NCI-H1436 treated with DMSO at 0.1 percent for 48 hours (cell line): ENCODE measurements around the gene CGREF1.

Experiments used
- DNase-seq: peaks from one replicate; lab custom pipeline; 2025; lab: John Stamatoyannopoulos, UW

The CGREF1 gene, protein sequence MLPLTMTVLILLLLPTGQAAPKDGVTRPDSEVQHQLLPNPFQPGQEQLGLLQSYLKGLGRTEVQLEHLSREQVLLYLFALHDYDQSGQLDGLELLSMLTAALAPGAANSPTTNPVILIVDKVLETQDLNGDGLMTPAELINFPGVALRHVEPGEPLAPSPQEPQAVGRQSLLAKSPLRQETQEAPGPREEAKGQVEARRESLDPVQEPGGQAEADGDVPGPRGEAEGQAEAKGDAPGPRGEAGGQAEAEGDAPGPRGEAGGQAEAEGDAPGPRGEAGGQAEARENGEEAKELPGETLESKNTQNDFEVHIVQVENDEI

DNA sequence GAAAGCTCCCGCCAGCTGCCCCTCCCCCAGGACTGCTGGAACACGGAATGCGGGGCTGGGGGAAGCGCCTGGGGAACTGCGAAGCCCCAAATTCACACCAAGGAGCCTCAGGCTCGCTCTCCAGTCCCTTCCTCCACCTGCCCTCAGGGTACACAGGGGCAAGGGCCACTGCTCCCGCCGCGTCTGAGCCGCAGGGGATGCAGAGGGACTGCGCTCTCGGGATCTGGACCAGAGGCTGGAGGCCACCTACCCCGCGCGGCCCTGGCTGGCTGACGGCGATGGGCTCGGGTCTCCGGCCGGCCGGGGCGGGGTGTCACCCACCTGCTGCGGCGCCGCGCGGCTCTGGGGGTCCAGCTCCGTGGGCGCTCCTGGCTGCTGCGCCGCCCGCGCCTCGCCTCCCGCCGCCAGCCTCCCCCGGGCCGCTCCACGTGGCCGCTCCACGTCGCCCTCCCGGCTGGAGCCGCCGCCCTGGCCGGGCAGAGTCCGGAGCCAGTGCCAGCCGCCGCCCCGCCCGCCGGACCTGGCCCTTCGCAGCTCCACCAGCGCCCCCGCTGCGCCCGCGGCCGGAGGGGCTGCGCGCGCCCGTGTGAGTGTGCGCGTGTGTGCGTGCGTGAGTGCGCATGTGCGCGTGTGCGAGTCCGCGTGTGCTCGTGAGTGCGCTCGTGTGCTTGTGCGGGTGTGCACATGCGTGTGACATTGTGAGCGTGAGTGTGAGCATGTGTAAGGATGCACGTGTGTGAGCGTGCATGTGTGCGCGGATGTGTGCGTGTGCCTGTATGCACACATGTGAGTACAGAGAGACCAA is at the start of gene CGREF1:
TSS of gene CGREF1 (minus strand) at position 604 of the 805 bp plus-strand sequence. CDS start 14,762 bp downstream, outside the sequence.
- no peak for DNase-seq

DNA sequence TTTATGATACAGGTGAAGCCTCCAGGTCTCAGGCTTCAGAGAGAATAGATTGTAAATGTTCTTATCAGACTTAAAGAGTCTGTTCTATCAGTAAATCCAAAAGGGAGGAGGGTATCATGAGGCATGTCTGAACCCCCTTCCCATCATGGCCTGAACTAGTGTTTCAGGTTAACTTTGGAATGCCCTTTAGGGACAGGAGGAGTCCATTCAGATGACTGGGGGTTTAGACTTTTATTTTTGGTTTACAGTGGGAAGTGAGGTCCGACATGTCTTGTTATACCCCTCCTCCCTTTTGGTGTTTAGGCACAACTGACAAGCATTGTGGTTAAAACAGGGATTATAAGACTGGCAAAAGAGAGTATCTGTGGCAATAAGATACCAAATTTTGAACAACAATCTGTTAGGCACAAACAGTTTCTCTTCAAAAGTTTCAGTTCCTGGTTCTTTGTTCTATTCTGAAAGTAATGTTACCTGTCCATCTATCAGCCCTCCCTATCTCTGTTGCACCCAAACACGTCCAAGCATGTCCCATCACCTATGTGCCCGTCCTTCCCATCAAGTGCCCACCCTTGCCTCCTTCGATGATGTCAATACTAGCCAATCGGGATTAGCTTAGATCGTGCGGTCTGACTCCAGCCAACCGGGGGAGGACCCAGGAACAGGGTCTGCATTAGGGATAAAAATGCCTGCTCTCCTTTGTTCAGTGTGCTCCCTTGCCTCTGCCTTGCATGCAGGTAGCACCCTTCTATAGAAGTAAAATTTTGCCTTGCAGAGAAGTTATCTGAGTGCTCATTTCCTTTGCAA is 46.2 kb upstream of the CGREF1 start:
- DNase-seq, result no peak

DNA sequence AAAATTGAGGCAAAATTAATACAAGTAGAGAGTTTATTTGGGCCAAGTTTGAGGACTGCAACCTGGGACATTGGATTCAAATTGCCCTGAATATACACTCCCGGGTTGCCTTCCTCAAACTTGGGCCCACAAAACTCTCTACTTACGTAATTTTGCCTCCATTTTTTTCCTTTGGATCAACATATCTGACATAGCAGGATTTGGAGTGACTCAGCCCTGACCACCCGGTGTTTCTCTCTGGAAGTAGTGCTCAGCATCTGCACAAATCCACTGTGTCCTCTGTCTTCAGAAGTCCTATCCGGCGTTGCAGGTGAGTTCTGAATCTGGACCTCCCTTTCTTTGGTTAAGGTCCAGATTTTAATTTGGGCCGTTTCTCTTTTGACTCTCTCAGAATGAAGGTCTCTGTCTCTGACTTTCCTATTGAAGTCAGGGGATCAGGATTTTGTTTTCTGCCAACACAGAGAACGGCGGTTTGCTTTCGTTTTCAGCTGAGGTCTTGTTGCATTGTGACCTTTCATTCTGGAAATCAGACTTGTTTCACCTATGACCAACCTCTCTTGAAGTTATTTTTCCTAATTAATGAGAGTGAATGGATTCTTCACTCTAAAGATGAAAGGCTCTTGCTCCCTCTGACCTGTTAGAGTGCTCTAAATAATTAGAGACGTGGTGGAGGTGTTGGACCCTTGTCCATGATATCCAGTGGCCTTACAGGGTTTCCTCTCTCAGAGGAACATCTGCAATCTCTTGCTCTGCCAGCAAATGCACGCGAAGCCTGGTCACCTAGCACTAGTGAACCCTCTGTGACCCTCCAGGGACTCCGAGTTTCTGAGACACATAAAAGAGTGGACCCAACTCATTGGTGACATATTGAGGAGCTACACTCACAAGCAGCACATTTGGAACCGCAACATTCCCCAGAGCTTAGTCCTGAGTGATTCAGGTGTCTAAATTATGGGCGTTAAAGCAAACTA is 43.5 kb upstream of the CGREF1 start:
- DNase-seq, result no peak

DNA sequence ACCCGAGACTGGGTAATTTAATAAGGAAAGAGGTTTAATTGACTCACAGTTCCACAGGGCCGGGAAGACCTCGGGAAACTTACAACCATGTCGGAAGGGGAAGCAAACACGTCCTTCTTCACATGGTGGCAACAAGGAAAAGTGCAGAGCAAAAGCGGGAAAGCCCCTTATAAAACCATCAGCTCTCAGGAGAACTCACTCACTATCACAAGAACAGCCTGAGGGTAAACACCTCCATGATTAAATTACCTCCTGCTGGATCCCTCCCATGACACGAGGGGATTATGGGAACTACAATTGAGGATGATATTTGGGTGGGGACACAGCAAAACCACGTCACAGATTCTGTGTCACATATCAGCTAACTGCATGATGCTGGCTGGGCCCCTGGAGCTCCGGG is 41.3 kb upstream of the CGREF1 start:
- no peak for DNase-seq

DNA sequence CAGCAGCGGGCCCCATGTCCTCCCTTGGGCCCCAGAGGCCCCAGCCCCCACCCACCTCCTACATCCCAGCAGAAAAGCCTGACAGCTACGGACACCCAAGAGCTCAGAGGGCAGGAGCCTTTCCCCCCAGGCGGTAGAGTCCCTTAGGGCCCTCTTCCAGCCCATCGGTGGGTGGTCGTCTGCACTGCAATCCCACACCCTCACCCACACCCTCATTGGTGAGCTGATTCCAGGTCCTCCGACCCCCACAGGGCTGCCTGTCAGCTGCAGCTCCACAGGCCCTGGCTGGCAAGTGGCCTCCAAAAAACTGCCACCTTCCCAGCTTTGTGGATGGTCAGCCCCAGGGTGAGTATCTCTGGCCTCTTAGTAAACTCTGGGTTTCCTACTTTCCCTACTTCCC is 40.3 kb upstream of the CGREF1 start:
- DNase-seq, result no peak

DNA sequence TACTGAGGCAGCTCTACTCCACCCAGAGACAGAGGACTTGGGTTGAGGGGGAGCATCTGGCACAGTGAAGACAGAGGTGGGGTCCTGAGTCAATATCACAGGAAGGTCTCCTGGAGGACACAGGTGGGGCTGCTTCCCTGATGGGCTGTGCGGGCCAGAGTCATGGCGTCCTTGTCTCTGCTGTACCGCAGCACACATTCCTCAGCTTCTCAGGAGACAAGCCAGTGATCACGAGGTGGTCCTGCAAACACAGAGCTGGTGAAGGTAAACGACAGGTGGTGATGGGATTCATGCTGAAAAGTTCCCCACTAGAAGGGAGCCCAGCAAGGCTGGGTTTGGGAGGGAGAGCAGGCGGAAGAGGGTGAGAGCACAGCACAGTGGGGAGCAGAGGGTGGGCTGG is 39.5 kb upstream of the CGREF1 start:
- no peak for DNase-seq

DNA sequence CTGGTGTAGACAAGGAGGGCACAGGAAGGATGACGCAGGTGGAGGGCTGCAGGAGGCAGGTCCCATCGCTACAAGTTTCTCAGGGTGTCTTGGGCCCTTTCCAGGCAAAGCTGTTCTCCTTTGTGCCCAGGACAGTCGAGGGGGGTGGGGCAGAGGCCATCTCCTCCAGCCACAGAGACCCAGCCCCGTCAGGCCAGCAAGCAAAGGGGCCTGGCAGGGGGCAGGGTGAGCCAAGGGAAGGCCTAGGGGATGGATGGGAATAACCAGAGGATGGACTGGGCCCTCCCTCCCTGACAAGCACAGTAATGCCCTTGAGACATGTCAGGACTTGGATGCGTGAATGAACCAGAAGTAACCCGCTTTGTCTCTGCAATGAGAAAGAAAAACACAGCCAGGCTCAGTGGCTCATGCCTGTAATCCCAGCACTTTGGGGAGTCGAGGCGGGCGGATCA is 36.2 kb upstream of the CGREF1 start:
- DNase-seq, result no peak

DNA sequence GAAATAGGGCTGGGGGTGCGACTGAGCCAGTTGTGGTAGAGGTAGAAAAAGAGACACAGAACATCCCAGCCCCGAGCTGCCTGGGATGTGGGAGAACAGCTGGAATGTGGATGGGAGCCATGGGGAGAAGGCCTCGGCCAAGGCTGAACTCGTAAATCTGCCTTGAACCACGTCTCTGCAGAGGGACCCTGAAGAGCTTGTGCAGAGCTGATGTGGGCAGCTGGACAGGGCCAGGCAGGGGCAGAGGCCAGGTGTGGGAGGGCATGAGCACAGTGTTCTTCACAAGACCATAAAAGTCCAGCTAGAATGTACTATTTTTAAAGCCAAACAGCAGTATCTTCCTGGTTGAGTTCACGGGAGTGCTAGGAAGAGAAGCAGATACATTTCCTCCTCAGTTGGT is 35.6 kb upstream of the CGREF1 start:
- DNase-seq, result no peak

DNA sequence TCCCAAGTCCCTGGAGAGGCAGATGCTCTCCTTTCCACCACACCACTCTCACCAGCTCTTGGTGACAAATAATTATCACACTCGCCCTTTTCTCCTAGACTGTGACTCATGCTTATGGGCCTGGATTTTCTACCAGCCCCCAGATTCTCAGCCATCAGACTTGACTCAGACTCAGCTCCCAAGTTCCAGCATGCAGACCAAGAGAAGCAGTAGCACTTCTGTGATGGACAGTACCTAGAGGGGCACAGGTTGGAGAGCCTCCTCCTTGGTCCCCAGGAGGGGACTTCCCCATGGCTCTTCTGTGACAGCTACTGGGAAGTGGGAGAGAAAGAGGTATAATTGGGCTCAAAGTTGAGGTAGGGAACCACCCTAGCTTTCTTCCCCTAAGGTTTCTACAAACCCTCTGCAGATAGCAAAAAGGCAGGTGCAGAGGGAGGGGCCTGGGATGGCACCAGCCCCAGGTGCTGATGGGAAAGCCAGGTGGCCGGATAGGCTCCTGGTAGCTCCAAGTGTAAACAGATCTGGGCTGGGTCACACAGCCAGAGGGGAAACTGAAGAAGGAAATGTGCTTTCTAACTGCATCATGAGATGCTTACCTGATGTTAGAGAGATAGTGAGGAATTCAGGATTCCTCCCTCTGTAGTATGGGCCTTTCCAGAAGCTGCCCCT is 34.0 kb upstream of the CGREF1 start:
- no peak for DNase-seq

DNA sequence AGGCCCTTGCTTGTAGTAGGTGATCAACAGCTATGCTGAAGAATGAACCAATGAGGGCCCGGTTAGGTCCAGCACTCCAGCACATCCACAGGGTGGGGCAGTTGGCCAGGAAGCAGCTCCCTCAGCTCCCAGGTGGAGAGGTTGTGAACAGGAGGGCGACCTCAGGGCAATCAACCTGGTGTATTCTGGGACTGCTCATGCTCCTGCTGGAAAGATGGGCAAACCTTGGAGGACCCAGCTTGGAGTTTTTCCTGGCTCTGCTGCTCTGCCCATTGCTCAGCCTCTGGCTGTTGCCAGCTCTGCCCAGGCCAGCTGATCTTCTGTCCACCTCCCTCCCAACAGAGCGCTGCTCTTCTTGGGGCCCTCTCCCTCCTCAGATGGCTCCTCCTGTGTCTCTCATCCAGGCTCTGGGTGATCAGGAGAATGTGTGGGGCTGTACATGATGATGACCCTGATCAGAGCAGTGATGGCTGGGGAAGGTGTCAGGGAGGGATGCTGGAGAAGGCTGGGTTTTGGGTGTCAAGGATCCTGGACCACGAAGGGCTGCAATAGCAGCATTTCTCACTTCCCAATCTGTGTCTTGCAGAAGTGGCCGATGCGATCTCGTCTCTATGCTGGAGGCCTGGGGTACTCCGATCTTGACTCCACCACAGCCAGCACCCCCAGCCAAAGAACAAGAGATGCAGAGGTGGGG is 33.3 kb upstream of the CGREF1 start:
- DNase-seq, result no peak

DNA sequence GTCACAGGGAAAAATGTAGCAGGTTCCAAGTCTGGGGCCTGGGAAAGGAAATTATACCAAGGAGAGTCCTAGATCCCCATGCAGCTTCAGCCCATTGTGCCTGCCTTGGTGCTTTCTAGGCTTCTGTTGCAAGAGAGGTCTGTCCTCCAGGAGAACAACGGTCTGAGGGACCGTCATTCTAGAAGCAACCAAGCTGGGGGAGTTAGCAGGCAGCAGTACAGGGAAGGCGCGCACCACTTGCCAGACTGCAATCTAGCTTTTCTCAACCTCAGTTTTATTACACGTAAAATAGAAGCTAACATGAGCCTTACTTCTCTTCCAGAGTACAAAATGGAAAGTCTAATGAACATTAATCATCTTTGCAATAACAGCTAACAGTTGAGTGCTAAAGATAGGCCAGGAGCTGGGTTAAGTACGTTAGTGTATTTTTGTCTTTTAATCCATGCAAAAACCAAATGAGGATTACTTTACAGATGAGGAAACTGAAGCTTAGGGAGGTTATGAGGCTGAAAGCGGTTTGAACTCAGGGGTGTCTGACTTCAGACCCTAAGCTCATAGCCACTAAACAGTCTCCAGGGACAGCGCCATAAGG is 31.8 kb upstream of the CGREF1 start:
- DNase-seq, result no peak

DNA sequence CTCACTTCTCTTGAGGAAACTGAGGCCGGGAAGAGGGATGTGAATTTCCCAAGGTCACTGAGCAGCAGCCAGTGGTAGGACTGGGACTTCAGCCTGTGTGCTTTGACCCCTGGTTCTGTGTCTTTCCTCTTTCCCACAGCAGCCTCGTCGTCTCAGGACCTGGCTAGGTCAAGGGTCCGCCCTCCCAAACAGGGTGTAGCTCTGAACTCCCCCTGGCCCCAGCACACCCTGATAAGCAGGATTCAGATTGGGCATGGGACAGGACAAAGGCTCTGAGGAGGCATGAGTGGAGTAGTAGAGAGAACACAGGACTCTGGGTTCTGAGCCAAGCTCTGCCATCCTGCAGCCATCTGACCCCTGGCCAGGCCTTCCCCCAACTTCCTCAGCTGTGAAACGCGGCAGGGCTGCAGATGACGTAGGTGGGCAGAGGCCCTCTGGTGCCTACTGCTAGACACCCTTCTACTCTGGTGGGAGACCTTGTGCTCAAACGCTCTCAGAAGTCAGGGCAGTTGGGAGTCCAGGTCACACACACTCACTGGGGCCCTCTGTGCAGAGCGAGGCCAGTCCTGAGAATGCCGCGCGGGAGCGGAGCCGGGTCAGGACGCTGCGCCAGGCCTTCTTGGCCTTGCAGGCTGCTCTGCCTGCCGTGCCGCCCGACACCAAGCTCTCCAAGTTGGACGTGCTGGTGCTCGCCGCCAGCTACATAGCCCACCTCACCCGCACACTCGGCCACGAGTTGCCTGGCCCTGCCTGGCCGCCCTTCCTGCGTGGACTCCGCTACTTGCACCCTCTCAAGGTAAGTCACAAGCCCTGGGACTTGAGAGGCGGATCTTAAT is 30.9 kb upstream of the CGREF1 start:
- DNase-seq, result no peak

DNA sequence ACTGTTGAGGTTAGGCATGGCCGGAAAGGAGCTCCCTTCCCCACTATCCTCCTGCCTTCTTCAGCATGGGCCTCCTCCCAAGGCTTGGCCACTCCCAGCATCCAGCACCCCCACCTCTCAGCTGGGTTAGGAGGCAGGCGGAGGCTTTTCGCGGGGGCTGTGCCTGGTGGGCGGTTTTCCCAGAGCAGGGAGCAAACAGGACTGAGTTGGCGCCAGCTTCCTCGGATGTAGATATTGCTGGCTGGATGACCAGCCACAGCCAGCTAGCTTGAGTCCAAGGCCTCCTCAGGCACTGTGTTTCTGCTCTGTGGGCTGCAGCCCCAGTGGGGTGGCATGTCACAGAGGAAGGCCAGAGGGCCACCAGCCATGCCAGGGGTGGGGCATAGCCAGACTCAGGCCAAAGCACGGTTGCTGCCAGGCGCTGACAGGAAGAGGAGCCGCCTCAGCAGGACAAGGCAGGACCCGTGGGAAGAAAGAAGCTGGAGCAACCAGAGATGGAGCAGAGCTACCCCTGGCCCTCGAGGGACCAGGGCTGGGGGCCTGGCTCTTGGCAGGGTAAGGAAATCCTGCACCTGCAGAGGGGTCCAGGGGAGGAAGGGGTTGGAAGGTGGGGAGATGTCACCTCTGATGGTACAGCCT is 30.0 kb upstream of the CGREF1 start, which contains the start of gene TCF23:
TSS of gene TCF23 (plus strand) at position 204 of the 639 bp plus-strand sequence. CDS start at position 334, 130 bp downstream.
- DNase-seq, result no peak

DNA sequence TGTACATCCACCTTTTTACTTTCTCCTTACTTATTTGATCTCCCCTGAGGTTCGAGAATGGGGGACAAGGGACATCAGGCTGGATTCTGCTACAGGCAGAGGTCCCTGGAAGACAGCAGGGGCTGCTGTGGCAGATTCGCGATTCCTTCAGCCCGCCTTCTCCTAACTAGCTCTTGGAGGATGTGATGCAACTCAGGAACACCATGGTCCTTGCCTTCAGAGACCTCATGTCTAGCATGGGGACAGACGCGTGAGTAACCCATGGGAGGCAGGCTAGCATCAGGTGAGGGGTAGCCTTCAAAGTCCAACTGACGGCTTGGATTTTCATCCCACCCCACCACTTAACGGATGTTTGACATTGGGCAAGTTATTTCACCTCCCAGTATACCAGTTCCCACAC is 29.0 kb upstream of the CGREF1 start:
- no peak for DNase-seq

DNA sequence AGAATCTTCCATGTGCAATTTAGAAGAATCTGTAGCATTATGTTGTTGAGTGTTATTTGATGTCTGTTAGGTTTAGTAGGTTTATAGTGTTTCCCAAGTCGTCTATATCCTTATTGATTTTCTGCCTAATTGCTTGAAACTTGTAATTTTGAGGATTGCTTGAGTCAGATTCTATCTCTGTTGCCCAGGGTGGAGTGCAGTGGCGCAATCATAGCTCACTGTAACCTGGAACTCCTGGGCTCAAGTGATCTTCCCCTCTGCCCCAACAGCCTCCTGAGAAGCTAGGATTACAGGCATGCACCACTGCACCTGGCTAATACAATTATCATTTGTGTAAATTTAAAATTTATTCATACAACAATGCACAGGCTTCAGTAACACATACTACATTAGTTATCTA is 26.8 kb upstream of the CGREF1 start:
- DNase-seq, result no peak

DNA sequence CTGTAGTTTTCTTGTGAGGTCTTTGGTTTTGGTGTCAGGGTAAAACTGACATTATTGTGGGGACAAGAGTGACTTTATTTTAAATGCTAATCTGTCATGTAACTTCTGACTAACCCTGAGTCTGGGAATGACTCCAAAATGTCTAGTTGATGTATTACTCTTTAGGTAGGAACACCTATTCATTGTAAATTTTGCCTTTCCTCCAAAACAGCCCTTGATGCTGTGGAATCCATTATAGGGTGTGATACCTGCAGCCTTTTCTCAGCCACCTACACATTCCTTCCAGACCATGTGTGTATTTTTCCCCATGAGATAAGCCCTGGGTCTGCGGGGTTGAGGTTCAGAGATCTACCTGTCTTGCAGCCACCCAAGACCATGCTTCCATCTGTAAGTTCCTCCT is 24.4 kb upstream of the CGREF1 start:
- DNase-seq, result no peak

DNA sequence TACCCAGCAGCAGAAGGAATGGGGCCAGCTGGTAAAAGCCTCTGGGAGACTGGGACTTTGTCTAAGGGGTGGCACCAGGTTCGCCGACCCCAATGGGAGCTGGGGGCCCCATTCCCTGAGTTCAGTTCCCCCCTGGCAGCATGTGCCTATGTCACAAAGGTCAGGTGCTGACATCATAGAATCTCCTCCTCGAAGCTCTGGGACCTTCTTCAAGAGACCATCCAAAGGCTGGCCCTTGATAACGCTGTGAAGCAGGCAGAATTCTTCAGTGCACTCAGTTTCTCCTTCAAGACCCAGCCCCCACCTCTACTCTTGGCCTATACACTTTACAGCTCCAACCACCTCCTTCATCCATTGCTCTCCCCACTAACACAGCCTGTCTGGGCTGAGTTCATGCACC is 20.4 kb upstream of the CGREF1 start, which contains the start of gene PRR30:
TSS of gene PRR30 (minus strand) at position 101 of the 400 bp plus-strand sequence. CDS start 1,081 bp downstream, outside the sequence.
- no peak for DNase-seq

DNA sequence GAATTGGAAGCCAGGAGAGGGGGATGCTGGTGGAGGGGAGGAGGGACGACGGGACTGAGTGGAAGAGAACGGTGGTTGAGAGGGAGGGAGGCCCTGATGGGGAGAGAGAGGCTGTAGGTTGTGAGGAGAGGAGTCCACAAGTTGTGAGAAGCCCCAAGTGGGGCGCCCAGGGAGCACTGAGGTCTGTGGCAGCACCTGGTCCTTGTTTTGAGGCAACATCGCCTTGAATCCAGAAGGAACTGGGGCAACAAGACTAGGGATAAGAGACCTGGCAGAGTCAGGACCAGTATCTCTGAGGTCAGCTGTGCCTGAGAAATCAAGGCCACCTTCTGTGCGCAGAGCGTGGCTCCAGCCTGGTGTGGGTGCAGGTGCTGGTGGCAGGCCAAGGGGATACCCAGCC is 19.2 kb upstream of the CGREF1 start:
- DNase-seq, result no peak
